Measurements from ENCODE around the gene QSOX1.

The QSOX1 gene

DNA sequence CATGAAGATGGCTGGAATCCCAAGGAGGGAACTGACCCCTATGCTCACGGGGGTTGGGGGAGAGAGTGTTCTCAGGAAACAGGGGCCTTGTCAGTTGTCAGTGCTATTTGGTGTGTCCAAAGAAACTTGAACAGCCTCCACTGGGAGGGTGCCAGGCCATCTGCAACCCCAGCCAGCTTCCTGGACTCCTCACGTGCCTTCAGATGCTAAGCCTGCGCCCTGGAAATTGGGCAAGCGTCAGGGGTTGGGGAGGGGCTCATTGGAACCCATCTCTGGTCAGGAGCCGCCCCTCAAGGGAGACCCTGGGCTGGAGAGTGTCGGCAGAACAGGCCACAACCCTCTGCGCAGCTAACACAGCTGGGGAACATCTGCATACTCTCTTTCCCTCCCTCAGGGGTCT lies 62.3 kb downstream of the QSOX1 start:
- DNase-seq, result no peak

DNA sequence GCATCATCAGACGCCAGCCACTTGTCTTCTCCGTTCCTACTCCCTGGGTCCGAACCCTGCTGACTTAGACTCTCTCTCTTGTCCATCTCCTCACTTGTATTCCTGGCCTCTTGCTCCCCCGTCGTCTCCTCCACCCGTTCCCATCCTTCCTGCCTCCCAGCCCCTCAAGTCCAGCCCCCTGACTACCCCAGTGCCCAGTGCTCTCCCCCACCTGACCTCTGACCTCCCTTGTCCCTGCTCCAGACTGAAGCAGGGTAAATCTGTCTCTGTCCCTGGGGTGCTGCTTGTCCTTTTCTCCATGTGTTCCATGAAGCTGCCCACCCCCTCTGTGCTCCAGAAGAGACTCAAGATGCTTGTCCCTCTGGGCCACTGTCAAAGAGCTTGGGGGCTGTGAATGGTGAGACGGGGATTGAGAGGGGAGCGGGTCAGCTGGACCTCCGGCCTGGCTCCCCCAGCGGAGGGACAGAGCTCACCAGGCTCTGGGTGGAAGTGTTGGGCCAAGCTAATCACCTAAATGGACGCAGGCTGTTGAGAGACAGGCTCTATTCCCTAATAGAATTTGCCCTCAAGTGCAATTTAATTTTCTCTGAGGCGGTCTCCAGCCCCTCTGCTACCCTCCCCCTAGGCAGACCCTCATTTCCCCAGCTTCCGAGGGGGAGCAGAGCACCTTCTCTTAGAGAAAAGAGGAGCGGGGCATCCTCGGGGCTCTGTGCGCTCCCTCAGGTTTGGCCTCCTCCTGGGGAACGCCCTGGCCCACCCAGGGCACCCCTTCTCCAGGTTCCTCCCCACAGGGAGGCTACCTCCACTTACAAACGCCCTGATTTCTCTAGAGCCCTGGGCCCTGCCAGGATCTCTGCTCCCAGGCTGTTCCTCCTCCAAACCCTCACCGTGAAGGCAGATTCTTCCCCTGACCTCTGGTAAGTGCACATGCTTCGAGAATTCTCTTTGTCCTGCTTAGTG lies 64.4 kb downstream of the QSOX1 start:
- DNase-seq, result no peak

DNA sequence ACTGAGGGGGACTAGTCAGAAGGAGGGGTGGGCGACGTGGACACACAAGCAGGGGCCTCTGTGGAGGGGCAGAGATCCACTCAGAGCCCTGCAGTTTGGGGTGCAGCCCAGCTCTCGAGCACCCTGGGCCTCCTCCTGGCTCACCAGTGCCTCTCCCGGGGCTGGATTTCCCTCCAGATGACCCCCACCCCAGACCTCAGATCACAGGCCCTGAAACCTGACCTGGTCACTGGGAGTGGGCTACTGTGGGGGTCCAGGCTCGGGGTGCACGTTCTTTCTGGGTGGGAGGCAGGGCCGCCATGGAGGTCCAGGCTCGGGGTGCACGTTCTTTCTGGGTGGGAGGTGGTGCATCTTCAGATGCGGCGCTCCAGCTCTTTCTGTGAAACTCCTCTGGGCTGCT lies 65.1 kb downstream of the QSOX1 start:
- no peak for DNase-seq

DNA sequence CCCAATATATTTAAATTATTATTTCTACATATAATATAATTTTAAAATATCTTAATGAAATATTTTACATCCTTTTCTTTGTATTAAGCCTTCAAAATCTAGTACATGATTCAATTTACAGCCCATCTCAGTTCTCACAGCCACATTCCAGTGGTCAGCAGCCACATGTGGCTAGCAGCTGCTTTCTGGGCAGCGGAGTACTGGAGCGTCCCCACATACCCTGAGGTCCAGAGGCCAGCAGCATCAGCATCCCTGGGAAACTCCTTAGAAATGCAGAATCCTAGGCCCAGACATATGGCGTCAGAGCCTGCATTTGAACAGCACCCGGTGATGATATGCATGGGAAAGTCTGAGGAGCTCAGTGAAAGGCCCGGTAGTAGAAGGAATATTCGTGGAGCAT lies 66.8 kb downstream of the QSOX1 start:
- DNase-seq, result no peak

DNA sequence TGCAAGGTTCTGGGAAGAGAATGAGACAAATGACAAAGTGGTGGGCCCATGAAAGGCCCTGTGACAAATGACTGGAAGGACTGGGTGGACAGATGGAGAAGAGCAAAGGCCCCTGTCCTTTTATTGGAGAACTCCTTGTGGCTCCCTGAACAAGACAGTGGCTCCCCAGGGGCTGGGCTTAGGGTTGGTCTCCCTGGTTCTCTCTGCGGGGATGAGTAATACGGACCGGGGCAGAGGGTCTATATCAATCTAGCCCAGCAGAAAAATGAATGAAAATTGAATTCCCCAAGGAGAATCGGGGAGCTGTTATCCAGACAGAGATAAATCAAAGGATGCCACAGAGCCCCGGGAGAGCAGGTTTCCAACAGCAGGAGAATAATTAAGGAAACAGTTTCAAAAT lies 70.2 kb downstream of the QSOX1 start:
- no peak for DNase-seq

DNA sequence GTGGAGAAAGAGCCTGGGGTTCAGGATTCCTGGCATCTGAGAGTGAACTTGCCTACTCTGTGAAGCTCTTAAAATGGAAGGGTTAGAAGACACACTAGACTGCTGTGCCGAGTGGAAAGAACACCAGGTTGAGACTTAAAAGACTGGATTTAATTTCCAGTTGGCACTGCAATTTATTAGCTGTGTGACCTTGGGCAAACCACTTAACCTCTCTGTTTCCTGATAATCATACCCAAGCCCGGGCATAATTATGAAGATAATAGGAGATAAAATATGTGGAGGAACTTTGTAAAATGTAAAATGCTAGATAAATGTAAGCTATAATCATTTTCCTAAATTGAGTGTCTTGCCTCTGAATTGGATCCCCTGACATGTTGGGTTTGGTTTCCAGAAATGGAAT lies 70.7 kb downstream of the QSOX1 start:
- no peak for DNase-seq

DNA sequence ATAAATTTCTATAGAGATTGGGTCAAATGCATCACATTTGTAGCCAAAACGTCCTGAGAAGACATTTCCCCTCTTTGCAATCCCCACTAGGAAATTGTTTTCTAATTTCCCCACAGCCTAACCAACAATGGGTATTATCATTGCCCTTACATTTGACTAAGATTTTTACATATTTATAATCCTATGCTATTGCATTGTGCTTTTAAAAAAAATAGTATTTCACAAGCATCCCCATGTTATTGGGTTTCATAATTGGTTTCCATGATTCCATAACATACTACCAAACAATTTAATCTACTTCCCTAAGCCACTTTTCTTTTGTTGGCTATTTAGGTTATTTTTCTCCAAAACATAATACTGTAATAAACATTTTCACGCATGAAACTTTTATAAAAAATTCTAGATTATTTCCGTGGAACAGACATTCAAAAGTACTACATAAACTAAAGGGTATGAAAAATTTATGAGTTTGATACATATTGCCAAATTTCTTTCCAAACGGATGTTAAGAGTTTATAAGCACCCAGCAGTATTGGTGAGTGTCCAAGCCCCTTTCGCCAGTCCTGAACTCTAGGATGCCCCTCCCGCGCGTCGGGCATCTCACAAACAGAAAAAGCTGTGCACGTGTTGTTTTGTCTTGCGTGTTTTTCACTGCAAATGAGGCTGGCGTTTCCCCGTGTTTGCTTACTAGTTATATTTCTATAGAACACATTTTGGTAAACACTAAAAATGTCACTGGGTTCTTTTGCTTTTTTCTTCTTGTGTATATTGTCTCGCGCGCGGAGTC lies 73.4 kb downstream of the QSOX1 start:
- no peak for DNase-seq

DNA sequence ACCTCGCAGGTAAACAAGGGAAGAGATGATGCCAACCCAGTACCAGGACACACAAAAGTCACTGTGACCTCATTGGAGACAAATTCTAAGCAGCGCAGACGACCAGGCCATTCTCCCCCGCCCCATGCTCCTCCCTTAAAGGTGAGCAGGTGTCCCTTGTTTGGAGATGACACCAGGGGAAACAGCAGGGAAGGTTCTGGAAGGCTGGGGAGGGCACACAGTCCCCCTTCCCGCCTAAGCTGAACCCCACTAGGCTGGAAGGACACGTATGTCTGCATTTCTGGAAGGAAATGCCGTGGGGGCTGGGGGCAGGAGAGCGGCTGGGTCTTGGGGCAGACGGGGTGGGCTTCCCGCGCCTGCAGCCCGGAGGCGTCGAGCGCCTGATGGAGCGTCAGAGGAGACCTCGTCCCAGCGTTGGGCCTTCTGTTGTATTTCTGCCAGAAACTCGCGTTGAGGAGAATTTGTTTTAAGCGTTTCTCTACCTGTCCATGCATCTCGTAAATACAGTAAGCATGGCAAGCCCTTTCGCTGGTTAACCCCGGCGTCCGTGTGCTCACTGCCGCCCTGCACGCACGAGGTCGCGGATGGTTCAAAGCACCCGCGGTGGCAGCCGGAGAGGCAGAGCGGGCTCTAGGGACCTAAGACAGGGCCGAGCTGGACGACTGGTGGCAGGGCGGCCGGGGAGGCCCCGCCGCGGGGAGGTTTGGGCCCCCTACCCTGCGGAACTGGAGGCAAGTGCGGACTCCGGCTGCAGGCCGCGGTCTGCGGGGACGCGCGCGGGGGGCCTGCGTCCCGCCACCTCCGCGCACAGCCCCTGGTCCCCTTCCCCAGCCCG lies 74.2 kb downstream of the QSOX1 start:
- no peak for DNase-seq

DNA sequence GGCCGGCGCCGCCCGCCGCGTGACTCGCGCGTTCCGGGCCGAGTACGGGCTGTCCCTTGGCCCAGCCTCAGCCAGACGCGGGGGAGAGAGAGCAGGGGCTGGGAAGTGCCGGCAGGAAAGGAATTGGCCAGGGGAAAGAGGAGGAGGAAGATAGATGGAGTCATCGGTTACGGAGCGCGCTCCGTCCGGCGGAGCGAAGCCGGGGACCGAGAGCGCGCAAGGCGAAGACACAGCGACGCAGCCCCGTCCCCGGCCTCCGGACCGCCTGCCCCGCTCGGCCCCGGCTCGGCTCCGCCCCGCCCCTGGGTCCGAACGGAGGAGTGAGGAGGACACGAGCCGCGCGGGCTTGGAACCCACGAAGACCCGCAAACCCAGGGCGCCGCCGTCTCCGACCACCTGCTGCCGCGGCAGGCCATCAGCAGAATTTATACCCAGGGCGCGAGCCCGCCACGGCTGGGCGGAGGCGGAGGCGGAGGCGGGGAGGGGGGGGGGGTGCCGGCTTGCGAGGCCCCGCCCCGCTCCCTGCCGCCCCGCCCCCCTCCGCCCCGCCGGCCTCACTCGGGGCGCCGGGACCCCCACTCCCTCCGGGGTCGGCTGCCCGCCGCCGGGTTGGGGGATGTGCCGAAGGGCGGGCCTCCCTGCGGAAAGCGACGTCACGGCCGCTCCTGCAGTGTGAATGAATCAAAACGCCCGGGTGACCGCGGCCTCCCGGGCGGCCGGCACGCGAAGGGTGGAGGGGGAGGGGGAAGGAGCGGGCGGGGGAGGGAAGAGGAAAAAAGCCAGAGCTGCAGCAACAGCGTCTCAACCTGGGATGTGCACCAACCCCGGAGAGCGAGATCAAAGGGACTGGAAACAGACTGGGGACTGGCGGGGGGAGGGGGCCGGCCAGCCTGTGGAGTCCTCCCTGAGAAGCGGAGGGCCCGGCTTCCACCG lies 75.1 kb downstream of the QSOX1 start, which contains the start of gene LHX4:
TSS of gene LHX4 (plus strand) at position 782 of the 933 bp plus-strand sequence. CDS start 266 bp downstream, outside the sequence.
- DNase-seq, result no peak

DNA sequence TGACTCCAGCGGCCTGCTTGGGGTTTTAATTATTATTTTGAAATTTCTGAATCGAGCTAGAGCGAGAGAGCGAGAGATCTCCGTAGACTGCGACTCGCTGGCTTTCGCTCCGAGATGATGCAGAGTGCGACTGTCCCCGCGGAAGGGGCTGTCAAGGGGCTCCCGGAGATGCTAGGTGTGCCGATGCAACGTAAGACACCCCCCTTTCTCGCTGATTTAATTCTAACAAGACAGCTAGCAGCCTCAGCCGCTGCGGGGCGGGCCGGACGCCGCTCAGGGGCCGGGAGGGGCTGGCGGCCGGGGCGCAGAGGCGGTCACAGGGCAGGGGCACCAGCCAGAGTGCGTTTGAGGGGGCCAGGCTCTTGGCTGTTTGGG lies 75.7 kb downstream of the QSOX1 start:
- DNase-seq, result no peak

DNA sequence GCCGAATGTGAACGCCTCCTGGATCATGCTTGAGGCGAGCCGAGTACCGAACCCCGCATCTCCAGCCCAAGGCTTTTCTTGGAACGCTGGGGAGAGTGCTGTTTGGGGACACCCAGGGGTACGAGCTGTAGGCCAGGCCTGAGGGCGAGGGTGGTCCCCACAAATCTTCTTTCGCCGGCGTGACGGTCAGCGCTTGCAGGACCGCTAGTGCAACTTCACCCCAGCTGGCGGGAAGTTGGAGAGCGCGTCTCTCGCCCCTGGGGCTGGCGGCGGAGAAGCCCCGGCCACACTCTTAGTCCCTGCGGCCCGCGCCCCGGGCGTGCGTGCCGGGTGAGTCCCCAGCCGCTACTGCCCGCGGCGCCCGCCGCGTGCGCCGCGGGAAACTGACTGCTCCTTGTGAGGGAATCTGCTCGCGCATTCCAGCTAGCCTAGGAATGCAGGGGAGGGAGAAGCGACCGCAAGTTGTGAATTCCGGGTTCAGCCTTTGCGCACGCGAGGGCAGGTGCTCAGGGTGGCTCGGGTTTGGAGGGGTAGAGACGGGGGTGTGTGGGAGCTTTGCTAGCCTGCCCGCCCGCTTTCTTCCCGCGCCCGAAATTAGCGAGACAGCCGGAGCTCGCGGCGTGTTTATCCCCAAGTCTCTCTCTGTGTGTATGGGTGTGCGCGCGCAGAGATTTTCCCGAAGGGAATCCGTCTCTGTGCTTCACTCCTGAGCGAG lies 76.3 kb downstream of the QSOX1 start:
- DNase-seq, result no peak

DNA sequence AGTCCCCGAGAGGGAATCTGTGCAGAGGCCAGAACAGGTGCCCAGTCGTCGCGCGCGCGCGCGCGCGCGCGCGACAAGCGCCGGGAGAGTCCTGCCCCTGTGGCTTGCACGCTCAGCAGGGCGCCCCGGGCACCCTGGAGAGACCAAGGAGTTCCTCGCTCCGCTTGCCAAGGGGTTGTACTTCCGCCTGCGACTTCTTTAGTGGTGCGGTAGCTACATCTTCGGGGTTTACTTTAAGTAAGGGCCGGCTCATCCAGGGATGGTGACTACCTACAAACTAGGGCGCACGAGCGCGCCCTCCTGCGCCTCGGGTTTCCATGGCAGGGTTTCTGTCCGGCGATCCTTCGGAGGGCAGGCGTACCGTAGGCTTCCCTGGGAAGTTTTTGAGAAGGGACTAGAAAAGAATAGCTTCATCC lies 76.8 kb downstream of the QSOX1 start:
- DNase-seq, result no peak

DNA sequence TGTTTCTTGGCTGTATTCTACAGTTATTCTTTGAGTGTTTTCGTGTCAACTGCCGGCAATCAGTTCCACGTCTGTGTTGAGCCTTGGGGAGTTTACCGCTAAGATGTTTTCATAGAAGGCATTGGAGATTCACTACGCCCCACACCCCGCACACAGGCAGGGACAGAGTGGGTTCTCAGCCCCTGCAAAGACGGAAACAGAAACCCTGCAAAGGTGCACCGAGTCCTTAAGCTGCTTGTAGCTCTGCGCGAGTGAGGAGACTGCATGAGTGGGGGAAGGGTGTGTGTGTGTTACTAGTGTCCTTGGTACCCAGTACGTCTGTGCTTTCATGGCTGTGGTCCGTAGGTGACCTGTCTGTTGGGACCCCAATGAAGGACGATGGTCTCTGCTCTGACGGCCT lies 77.3 kb downstream of the QSOX1 start:
- DNase-seq, result no peak

DNA sequence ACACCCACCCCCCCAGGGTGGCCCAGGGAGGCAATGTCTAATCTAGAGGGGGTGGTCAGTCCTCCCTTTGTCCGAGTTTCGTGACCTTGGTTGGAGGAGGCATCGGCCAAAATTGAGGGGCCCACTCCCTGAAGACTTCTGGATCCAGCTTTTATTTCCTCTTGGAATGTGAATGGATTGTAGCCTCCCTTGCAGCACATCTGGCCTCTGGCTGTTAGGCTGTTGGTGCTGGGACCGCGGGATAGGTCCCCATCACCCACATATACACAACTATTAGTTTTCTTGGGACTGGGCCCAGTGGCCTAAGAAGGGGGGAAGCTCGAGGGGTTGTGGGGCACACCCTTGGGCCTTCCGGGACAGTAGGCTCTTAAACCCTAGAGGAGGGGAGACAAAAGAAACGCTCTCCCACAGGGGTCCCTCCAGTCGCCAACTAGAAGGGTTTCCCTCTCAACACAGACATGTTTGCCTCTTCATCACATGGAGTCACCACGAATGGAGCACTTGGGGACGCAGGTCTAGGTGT lies 77.9 kb downstream of the QSOX1 start:
- no peak for DNase-seq

DNA sequence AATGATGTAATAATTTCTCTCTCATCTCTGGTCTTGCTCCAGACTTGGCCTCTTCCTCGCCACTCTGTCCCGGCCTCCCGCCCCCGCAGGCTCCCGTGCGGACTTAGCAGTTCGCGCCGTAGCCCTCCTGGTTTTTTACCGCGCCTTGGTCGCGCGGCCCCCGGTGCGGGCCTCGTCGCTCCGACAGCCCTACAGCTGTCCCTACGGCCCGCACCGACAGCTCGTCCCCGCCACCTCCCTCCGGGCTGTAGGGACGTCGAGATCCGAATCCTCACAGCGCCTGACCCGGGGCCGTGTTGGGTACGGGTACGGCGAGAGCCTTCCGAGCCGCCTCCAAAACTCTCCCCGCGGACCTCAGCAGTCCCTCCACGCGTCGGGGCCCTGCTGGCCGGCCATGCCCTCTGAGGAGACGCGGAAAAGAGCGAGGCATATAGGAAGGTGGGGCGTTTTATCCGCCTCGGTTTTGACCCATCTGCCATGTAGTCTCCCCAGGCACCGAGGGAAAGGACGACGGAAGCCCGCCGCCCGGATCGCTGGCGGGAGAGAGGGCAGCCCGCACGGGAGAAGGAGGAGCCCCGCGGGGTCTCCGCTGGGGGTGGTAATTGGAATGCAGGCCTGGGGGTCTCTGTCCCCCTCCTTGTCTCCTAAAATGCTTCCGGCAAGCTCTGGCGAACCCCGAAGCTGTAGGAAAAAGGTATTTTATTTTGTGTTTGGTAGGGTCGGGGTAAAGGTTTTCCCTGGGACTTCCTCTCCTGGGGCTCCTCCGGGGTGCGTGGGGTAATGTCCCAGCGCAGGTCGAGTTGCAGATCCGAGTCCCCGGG lies 78.7 kb downstream of the QSOX1 start:
- no peak for DNase-seq

DNA sequence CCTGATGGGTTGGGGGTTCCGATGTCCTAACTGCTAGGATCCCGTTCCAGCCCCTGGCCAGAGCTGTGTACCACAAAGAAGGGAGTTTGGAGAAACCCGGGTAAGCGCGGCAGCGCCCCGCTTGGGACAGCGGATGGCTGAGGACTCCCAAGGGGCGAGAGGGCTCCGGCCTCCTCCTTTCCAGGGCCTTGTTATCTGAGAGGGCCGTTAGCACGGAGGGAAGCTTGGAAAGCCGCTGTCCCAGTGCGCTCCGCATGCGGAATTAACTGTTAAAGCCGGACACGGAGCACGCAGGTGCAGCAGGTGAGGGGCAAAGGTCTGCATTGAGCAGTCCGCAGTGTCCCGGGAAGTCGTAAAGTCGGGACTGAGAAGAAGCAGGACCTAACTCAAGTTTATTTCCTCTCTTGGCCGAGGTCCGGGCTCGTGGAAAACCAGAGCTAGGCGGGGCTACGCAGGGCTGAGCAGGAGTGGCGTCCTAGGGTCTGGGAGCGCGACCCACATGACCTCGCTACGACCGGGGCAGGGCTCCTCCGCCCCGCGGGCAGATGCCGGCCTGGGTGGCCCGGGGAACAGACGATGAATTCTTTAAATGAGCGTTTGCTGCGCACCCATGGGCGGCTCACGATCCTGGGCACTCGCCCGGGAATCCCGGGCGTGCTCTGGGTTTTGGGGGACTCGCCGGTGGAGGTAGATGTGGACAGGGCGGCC lies 79.9 kb downstream of the QSOX1 start:
- DNase-seq, result no peak

DNA sequence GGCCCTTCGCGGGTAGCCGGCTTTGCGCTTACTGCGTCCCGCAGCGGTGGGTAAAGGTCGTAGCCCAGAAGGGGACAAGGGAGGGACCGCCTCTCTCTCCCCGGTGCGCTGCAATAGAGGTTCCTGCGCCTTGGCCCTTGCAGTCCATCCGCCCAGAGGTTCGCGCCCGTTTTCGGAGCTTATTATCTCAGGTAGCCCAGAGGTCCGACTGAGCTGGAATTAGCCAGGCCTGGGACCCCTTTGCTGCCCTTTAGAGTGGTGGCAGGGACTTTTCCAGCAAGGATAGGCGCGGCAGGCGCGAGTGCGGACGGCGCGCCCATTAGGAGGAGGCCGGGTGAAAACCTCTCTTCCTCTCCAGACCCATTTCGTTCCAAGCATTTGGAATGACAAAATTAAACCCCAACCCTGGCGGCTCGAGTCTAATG lies 80.4 kb downstream of the QSOX1 start:
- DNase-seq, result no peak

DNA sequence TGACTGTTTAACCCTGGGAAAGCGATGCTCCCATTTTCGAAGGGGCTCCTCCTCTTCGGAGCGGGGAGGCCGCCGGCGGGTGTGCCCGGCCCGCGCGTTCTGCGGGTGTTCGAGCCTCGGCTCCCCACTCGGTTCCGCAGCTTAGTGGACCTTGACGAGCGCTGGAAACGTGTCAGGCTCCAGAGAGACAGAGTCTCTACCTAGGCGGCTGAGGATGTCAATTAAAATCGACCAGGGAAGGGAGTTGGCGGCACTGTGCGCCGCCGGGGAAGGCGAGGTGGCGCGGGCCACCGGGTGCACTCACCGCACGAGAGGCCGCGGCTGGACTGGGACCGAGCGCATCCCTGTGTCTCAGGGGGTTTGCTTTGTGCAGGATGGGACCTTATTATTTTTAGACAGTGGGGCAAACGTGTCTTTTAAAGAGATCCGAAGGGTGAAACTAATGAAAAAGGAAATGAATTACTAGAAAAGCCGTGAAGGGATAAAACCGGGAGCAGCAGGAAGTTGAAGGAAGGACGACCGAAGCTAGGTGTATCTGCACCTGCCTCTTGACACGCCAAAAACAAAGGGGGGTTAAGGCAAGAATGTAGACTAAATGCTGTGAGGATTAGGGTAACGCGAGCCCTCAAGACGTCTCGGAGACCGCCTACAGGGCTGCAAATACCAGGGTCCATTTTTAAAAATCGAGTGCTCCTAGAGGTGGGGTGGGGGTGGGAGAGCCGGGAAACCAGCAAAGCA lies 81.0 kb downstream of the QSOX1 start:
- DNase-seq, result no peak

All from DMS79 (cell line).